Neuronal stem cell (in vitro differentiated cells): ENCODE measurements around the gene CLHC1.

Experiments used
- DNase-seq: peaks from one replicate; pipeline ENCODE4 v3.0.0-alpha.2; 2013; ENCODE audit warnings: low spot score
- H2AFZ ChIP-seq: one replicate; pipeline ENCODE4 v1.6.1; 2013; ENCODE audit warnings: mild to moderate bottlenecking, low read length, inconsistent platforms
- H2AK5ac ChIP-seq: 2 replicates; pipeline ENCODE4 v1.6.1; 2013; ENCODE audit warnings: low read depth, mild to moderate bottlenecking, inconsistent platforms, low read length, moderate library complexity, mixed read lengths
- H2BK120ac ChIP-seq: 2 replicates; pipeline ENCODE4 v1.6.1; 2013; ENCODE audit warnings: low read depth, mild to moderate bottlenecking, inconsistent platforms, low read length, moderate library complexity, mixed read lengths
- H2BK12ac ChIP-seq: one replicate; pipeline ENCODE4 v1.6.1; 2013; ENCODE audit warnings: low read length, inconsistent platforms
- H2BK15ac ChIP-seq: 2 replicates; pipeline ENCODE4 v1.6.1; 2013; ENCODE audit warnings: mild to moderate bottlenecking, low read length, inconsistent platforms, mixed read lengths
- H2BK5ac ChIP-seq: one replicate; pipeline ENCODE4 v1.6.1; 2013; ENCODE audit warnings: inconsistent platforms, mild to moderate bottlenecking, low read length, moderate library complexity
- H3K14ac ChIP-seq: one replicate; pipeline ENCODE4 v1.6.1; 2013; ENCODE audit warnings: low read length, inconsistent platforms
- H3K18ac ChIP-seq: 2 replicates; pipeline ENCODE4 v1.6.1; 2013; ENCODE audit warnings: low read length, inconsistent platforms
- H3K23ac ChIP-seq: 2 replicates; pipeline ENCODE4 v1.6.1; 2013; ENCODE audit warnings: low read depth, mild to moderate bottlenecking, mixed read lengths, low read length, inconsistent platforms; ENCODE audit not compliant: poor library complexity
- H3K27ac ChIP-seq: replicated peaks from 3 replicates; pipeline ENCODE4 v1.5.1; 2013; ENCODE audit warnings: low read length, inconsistent platforms
- H3K27me3 ChIP-seq, 3 experiments: 2 replicates each; pipeline ENCODE4 v1.6.1; 2013; ENCODE audit warnings: low read length in 3 of 3, mild to moderate bottlenecking in 2 of 3, inconsistent platforms in 1 of 3, low read depth in 1 of 3, mixed read lengths in 1 of 3, moderate library complexity in 1 of 3; ENCODE audit not compliant: control insufficient read depth in 3 of 3, insufficient read depth in 3 of 3
- H3K36me3 ChIP-seq, 2 donors: replicated peaks in 1 of 2; 2 replicates each; pipeline ENCODE4 v1.6.1; 2013; ENCODE audit warnings: low read length in 2 of 2; ENCODE audit not compliant: control insufficient read depth in 2 of 2, insufficient read depth in 2 of 2
- H3K4ac ChIP-seq: 2 replicates; pipeline ENCODE4 v1.6.1; 2013; ENCODE audit warnings: inconsistent platforms, mild to moderate bottlenecking, low read length, moderate library complexity
- H3K4me1 ChIP-seq, 2 donors: 1 replicate in 1 of 2; 2 replicates in 1 of 2; pipeline ENCODE4 v1.6.1; 2013; ENCODE audit warnings: low read length in 2 of 2, low read depth in 1 of 2; ENCODE audit not compliant: control insufficient read depth in 2 of 2, insufficient read depth in 1 of 2
- H3K4me2 ChIP-seq: one replicate; pipeline ENCODE4 v1.6.1; 2013; ENCODE audit warnings: mild to moderate bottlenecking, low read length, inconsistent platforms; ENCODE audit not compliant: insufficient read depth, poor library complexity, severe bottlenecking
- H3K4me3 ChIP-seq, 2 donors: 2 replicates each; pipeline ENCODE4 v1.5.1; 2013; ENCODE audit warnings: low read length in 2 of 2, mild to moderate bottlenecking in 2 of 2, inconsistent platforms in 1 of 2, moderate library complexity in 1 of 2
- H3K79me1 ChIP-seq: one replicate; pipeline ENCODE4 v1.6.1; 2013; ENCODE audit warnings: low read depth, mild to moderate bottlenecking, inconsistent platforms, low read length, moderate library complexity
- H3K9ac ChIP-seq: one replicate; pipeline ENCODE4 v1.6.1; 2013; ENCODE audit warnings: mild to moderate bottlenecking, low read depth, low read length, inconsistent platforms; ENCODE audit not compliant: poor library complexity
- H3K9me3 ChIP-seq, 2 donors: replicated peaks in 1 of 2; 2 replicates each; pipeline versions ENCODE3 to v1.6.1; 2013; ENCODE audit warnings: low read length in 2 of 2, mild to moderate bottlenecking in 2 of 2, inconsistent platforms in 1 of 2, low read depth in 1 of 2, mixed read lengths in 1 of 2, moderate library complexity in 1 of 2; ENCODE audit not compliant: control insufficient read depth in 2 of 2, insufficient read depth in 1 of 2
- H4K8ac ChIP-seq: one replicate; pipeline ENCODE4 v1.6.1; 2013; ENCODE audit warnings: low read depth, mild to moderate bottlenecking, inconsistent platforms, low read length, moderate library complexity
- H4K91ac ChIP-seq: one replicate; pipeline ENCODE4 v1.6.1; 2013; ENCODE audit warnings: low read length, low read depth, mild to moderate bottlenecking, inconsistent platforms; ENCODE audit not compliant: poor library complexity
- WGBS, 2 donors: extraction: QIAGEN DNeasy Blood & Tissue Kit; methylation state at CpG; one replicate each; pipeline ENCODE4 v1.1.7; 2013; ENCODE audit warnings: missing lambda C conversion rate in 2 of 2, mixed read lengths in 1 of 2; ENCODE audit not compliant: insufficient read length in 2 of 2, insufficient replicate concordance in 1 of 2; ENCODE audit errors: extremely low coverage in 2 of 2; 5-methylcytosine and 5-hydroxymethylcytosine counted together

Gene CLHC1

GRCh38 chr2:55164534-55165480, 67.3 kb downstream of the CLHC1 start:
- peaks cover 22 to 37% of the 10 kb centered on the region in 2 donors for H3K4me1 ChIP-seq

GRCh38 chr2:55163941-55164390, 68.1 kb downstream of the CLHC1 start:
- Histone ChIP-seq H3K14ac (no peak overlapping the region), H2BK15ac (no peak overlapping the region), H3K4me1 (peaks cover 23 to 41% of the 10 kb centered on the region in 2 donors), H4K8ac (no peak overlapping the region), H3K23ac (no peak overlapping the region), H2AK5ac (no peak overlapping the region), H3K4me3 (no peak overlapping the region), H2AFZ (no peak overlapping the region), H3K4me2 (no peak overlapping the region), H2BK120ac (no peak overlapping the region), H2BK5ac (no peak overlapping the region), H3K9me3 (no peaks in the 10 kb centered on the region), H3K27ac (no peak overlapping the region), H3K27me3 (no peaks in the 10 kb centered on the region), H3K36me3 (no peaks in the 10 kb centered on the region), H3K18ac (no peak overlapping the region), H3K79me1 (no peaks in the 10 kb centered on the region), H3K9ac (no peak overlapping the region), H4K91ac (no peak overlapping the region), H2BK12ac (no peak overlapping the region), H3K4ac (no peak overlapping the region)
- no CpG with 5 or more reads among the region's 7 CpGs for WGBS, 2 donors
- DNase-seq = no peak

More at GRCh38 chr2:55164534-55165480, 67.3 kb downstream of the CLHC1 start:
- Histone ChIP-seq H3K4me3 (no peak overlapping the region), H3K9ac (no peak overlapping the region), H2BK12ac (no peak overlapping the region), H3K79me1 (no peaks in the 10 kb centered on the region), H3K36me3 (no peaks in the 10 kb centered on the region), H3K4me2 (no peak overlapping the region), H2BK120ac (no peak overlapping the region), H3K23ac (no peak overlapping the region), H3K27me3 (no peaks in the 10 kb centered on the region), H4K91ac (no peak overlapping the region), H2AFZ (no peak overlapping the region), H3K27ac (no peak overlapping the region), H2BK5ac (no peak overlapping the region), H3K14ac (no peak overlapping the region), H2BK15ac (no peak overlapping the region), H4K8ac (no peak overlapping the region), H3K4ac (no peak overlapping the region), H3K18ac (no peak overlapping the region), H3K9me3 (no peaks in the 10 kb centered on the region), H2AK5ac (no peak overlapping the region)
- no CpG with 5 or more reads among the region's 12 CpGs for WGBS, 2 donors
- DNase-seq = no peak

GRCh38 chr2:55163274-55163721, 68.8 kb downstream of the CLHC1 start:
- no peak overlapping the region for H3K9ac ChIP-seq

GRCh38 chr2:55162284-55163006, 69.6 kb downstream of the CLHC1 start:
- Histone ChIP-seq H2AK5ac (no peak overlapping the region), H4K91ac (no peak overlapping the region), H3K4ac (no peak overlapping the region), H2AFZ (no peak overlapping the region), H3K79me1 (no peaks in the 10 kb centered on the region), H3K4me3 (no peak overlapping the region), H3K14ac (no peak overlapping the region), H3K36me3 (no peaks in the 10 kb centered on the region), H2BK12ac (no peak overlapping the region), H3K27ac (no peak overlapping the region), H4K8ac (no peak overlapping the region), H3K4me2 (no peak overlapping the region), H3K9me3 (no peaks in the 10 kb centered on the region), H3K23ac (no peak overlapping the region), H3K9ac (no peak overlapping the region), H3K18ac (peak overlapping the region; percentile 61), H3K27me3 (no peaks in the 10 kb centered on the region), H3K4me1 (peaks cover 19 to 33% of the 10 kb centered on the region in 2 donors), H2BK120ac (no peak overlapping the region), H2BK5ac (no peak overlapping the region), H2BK15ac (no peak overlapping the region)
- DNase-seq = no peak
- WGBS, 2 donors = no CpG with 5 or more reads among the region's 11 CpGs

More at GRCh38 chr2:55163274-55163721, 68.8 kb downstream of the CLHC1 start:
- H3K4me3 ChIP-seq = no peak overlapping the region
- H3K27me3 ChIP-seq = no peaks in the 10 kb centered on the region
- H3K36me3 ChIP-seq = no peaks in the 10 kb centered on the region
- no peak for DNase-seq
- H2BK120ac ChIP-seq = no peak overlapping the region
- H3K14ac ChIP-seq = no peak overlapping the region
- H3K79me1 ChIP-seq = no peaks in the 10 kb centered on the region
- H3K4me1 ChIP-seq = peaks cover 23 to 40% of the 10 kb centered on the region in 2 donors
- H4K91ac ChIP-seq = no peak overlapping the region
- no peak overlapping the region for H3K27ac ChIP-seq
- H2BK12ac ChIP-seq = no peak overlapping the region
- no peak overlapping the region for H4K8ac ChIP-seq
- no peak overlapping the region for H3K23ac ChIP-seq
- no CpG with 5 or more reads among the region's 9 CpGs for WGBS, 2 donors
- no peak overlapping the region for H2AK5ac ChIP-seq
- H3K4me2 ChIP-seq = no peak overlapping the region
- H2BK15ac ChIP-seq = no peak overlapping the region
- H3K18ac ChIP-seq = no peak overlapping the region
- H3K4ac ChIP-seq = no peak overlapping the region
- H2AFZ ChIP-seq = peak overlapping the region; percentile 70
- H3K9me3 ChIP-seq = no peaks in the 10 kb centered on the region
- H2BK5ac ChIP-seq = no peak overlapping the region
